ENCODE data around the gene MVP.

GRCh38 chr16:29811170-29811895, 8.9 kb upstream of the MVP start:
- peak in 1 of 2 donors; percentile 75 for TF ChIP-seq POLR2A (IDR thresholded peaks at IDR 0.05)
- TF ChIP-seq, protein P1, sequence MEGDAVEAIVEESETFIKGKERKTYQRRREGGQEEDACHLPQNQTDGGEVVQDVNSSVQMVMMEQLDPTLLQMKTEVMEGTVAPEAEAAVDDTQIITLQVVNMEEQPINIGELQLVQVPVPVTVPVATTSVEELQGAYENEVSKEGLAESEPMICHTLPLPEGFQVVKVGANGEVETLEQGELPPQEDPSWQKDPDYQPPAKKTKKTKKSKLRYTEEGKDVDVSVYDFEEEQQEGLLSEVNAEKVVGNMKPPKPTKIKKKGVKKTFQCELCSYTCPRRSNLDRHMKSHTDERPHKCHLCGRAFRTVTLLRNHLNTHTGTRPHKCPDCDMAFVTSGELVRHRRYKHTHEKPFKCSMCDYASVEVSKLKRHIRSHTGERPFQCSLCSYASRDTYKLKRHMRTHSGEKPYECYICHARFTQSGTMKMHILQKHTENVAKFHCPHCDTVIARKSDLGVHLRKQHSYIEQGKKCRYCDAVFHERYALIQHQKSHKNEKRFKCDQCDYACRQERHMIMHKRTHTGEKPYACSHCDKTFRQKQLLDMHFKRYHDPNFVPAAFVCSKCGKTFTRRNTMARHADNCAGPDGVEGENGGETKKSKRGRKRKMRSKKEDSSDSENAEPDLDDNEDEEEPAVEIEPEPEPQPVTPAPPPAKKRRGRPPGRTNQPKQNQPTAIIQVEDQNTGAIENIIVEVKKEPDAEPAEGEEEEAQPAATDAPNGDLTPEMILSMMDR (IDR thresholded peaks at IDR 0.05), result peak in 2 of 5 experiments; percentile 10 to 32

All from tibial nerve (tissue), 3 donors.